NK-92 (cell line): ENCODE data around the gene MTURN.
"Not testable (repeated sequence)": the region's sequence is repeated elsewhere in the genome, so short reads cannot be mapped to it uniquely, and the experiment has no call there.

ENCODE experiments used
- DNase-seq: peaks from one replicate; lab custom pipeline; 2025; ENCODE audit not compliant: unreplicated experiment; lab: John Stamatoyannopoulos, UW

MTURN gene

GRCh38 chr7:30177186-30177585 is 42.4 kb downstream of the MTURN start:
- no peak for DNase-seq

- no peak for DNase-seq
Measured at GRCh38 chr7:30177965-30178364, 43.2 kb downstream of the MTURN start.

DNA sequence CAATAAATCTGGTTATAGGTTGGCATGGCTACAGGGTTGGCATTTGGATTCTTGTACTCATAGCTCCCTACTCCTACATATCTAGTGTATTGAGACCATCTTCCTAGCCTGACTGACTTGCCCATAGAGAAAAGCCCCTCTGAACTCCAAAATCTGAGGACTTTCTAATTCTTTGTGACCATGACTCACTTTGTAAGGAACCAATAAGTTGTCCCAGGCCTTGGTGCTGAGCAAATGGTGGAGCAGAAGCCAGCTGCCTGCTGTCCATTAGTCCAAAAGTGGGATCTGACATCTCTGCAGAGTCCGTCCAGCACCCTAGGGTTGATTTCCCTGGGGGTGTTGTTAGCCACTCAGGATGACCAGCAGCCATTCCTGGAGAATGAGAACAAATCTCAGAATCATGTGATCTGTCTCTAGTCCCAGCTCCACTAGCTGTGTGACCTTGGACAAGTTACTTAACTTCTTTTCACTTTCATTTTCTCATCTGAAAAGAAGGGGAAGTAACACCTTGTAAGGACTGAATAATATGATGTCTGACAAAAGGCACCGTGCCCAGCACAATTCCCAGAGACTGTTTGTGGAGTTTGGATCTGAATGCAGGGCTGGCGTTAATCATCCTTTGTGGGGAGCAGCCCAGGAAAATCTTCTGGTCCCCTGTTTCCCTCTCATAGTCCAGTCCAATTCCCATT is 44.1 kb downstream of the MTURN start:
- DNase-seq: no peak

- no peak for DNase-seq
Measured at GRCh38 chr7:30180718-30181117, 45.9 kb downstream of the MTURN start.

GRCh38 chr7:30181211-30181610 is 46.4 kb downstream of the MTURN start:
- no peak for DNase-seq

GRCh38 chr7:30181736-30182522 is 47.1 kb downstream of the MTURN start:
- DNase-seq: no peak

- DNase-seq: no peak
Measured at GRCh38 chr7:30182814-30183213, 48.0 kb downstream of the MTURN start.

- DNase-seq: no peak
Measured at GRCh38 chr7:30183749-30184369, 49.1 kb downstream of the MTURN start.

GRCh38 chr7:30184791-30185487 is 50.2 kb downstream of the MTURN start:
- DNase-seq: no peak

DNA sequence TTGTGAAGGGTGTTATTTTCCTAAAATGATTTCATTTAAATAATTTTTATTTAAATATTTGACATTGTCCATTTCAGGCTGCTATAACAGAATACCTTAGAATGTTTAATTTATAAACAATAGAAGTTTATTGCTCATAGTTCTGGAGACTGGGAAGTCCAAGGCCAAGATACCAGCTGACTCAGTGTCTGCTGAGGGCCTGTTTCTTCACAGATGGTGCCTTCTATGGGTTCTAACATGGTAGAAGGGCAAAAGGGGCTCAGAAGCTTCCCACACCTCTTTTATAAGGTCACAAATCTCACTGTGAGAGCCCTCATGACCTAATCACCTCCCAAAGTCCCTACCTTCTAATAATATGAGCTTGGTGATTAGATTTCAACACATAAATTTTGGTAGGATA is 50.7 kb downstream of the MTURN start:
- DNase-seq: no peak

GRCh38 chr7:30186725-30187124 is 51.9 kb downstream of the MTURN start:
- no peak for DNase-seq

DNA sequence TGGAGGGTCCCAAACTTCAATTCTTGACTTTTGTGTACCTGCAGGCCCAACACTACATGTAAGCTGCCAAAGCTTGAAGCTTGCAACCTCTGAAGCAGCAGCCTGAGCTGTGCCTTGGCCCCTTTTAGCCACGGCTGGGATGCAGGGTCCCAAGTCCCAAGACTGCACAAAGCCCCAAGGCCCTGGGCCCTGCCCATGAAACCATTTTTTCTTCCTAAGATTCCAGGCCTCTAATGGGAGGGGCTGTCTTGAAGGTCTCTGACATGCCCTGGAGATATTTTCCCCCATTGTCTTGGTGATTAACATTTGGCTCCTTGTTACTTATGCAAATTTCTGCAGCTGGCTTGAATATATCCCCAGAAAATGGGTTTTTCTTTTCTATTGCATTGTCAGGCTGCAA is 52.7 kb downstream of the MTURN start:
- DNase-seq: no peak

- DNase-seq: not testable (repeated sequence)
Measured at GRCh38 chr7:30188381-30188780, 53.6 kb downstream of the MTURN start.

GRCh38 chr7:30188811-30189210 is 54.0 kb downstream of the MTURN start:
- no peak for DNase-seq

GRCh38 chr7:30191809-30192208 is 57.0 kb downstream of the MTURN start:
- no peak for DNase-seq

DNA sequence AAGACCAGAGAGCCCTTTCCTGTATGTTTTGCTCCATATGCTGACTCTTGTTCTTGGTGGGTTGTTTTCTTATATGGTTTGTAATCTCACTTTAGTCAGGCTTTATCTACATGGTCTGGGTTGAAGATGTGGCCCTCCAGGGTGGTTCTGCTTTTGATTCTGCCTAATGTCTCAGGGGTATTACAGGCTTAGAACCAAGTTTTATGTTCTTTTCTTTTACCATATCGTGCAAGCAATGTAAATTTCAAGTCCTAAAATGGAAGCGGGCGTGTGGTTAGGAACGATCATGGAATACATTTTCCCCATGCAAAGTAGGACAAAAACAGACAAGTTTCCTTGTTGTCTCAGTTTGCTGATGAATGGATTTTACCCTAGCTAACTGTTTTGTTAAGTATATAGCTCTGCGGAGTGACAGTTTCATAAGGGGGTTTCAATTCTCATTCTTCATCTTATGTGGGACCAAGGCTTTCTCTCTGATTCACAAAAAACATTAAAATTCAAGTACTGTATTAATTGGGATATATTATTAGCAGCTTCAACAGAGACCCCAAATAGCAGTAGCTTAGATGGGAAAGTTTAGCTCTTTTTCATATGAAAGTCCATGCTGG is 58.7 kb downstream of the MTURN start:
- DNase-seq: no peak

- no peak for DNase-seq
Measured at GRCh38 chr7:30196408-30196807, 61.6 kb downstream of the MTURN start.

DNA sequence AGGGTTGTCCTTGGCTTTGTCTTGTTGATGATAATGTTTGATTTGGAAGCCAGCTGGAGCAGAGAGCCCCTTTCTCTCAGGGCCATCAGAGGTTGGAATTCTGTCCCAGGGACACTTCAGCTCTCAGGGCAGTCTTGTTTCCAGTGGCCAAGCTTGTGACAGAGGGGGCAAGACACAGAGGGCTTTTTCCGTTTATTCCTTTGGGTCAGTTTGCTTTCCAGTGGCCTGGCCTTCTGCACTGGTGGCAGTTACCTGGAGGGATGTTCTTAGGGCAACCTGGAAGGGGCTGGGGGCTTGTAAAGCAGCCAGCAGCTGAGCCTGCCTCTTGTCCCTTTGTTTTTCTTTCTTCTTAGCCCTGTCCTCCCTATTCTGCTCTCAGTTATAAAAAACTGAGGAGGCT is 62.7 kb downstream of the MTURN start:
- no peak for DNase-seq

- no peak for DNase-seq
Measured at GRCh38 chr7:30199271-30199670, 64.5 kb downstream of the MTURN start.

GRCh38 chr7:30200591-30200990 is 65.8 kb downstream of the MTURN start:
- no peak for DNase-seq

GRCh38 chr7:30201161-30201666 is 66.4 kb downstream of the MTURN start:
- DNase-seq: no peak
